8988T (cell line): ENCODE results near the gene UBP1.
"Not testable (repeated sequence)": the region's sequence is repeated elsewhere in the genome, so short reads cannot be mapped to it uniquely, and the experiment has no call there.

Experiments
- DNase-seq: peaks from one replicate; pipeline ENCODE4 v3.0.0; 2011

UBP1 gene

DNA sequence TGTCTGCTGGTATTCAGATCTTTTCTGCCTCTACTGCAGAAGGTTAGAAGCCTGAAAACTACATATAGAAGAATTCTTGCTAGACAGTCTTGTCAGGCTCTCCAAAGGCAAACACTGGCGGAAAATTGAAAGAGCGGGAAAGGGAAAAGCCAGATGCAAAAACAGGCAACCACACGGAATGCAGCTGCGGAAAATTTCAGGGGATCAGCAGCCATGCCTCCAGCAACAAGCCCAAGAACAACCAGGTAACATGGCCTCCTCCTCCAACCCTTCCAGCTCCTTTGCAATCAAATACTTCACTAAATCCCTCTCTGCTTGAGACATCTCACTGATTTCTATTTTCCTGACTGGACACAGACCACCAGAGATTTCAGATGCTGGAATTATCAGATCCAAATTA is 9.6 kb downstream of the UBP1 start:
- no peak for DNase-seq

DNA sequence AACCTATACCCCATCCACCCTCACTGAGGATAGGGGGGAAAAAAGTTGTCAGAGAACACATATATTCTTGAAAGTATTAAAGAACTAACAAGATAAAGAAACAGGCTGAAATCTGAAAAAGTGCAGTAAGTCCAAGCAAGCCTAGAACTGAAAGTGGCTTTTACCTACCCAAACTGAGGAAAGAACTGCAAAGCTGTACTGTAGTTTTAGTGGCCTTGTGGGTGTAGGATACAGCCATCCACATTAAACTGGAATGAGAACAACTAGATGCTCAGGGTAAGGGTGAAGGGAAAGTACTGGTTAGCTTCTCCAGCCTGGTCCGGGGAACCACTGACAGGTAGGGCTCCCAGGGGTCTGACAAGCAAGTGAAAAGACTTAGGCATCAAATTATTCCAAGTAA is 10.1 kb downstream of the UBP1 start:
- no peak for DNase-seq

DNA sequence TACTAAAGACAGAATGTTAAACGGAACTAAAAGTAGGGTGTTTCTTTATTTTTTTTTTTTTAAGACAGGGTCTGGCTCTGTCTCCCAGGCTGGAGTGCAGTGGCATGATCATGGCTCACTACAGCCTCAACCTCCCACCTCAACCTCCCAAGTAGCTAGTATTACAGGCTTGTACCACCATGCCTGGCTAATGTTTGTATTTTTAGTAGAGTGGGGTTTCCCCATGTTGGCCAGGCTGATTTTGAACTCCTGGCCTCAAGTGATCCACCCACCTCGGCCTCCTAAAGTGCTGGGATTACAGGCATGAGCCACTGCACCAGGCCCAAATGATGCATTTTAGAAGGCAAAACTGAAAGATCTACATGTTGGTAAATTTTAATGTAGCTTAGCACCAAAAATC is 10.9 kb downstream of the UBP1 start:
- DNase-seq: not testable (repeated sequence)

DNA sequence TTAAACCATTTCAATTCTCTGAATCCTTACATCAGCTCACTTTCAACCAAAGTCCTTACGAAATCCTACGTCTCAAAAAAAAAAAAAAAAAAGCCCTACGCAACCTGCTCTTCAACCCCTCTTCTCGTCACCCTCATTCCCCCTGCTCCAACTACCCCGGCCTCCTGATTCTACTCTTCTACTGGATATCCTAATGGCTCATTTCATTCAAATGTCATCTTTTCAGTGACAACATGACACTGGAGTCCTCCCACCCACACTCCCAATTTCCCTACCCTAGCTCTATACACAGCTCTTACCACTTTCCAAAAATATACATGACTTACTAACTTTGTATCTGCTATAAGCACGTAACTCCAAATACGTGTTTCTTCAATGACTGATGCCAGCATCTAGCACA is 11.5 kb downstream of the UBP1 start:
- DNase-seq: no peak

DNA sequence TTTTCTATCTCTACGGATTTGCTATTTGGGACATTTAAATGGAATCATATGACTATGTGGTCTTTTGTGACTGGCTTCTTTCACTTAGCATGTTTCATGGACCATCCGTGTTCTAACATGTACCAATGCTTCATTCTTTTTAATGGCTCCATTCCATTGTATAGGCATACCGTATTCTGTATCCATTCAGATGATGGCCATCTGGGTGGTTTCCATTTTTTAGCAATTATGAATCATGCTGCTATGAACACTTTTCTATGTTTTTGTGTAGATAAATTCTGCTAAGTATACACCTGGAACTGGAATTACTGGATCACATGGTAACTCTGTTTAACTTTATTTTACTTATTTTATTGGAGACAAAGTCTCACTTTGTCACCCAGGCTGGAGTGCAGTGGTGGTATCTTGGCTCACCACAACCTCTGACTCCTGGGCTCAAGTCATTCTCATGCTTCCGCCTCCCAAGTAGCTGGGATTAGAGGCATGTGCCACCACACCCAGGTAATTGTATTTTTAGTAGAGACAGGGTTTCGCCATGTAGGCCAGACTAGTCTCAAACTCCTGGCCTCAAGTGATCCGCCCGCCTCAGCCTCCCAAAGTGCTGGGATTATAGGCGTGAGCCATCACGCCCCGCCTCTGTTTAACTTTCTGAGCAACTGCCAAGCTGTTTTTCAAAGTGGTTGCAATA is 13.4 kb downstream of the UBP1 start:
- DNase-seq: no peak

DNA sequence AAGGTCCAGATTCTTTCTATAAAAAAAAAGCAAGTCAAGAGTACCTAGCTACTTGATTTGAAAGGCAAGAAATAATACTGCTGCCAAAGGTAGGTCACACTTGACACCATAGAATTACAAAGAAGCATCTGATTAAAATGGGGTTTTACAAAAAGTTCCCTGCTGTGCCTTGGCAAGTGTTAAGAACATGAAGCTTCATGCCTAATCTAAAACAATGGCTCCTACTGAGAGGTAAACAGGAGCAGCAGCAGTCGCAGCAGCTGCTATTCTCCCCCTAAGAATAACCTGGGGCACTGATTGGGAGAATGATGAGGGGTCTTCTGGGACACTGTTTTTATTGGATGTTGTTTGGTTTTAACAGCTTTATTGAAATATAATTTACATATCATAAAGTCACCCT is 14.1 kb downstream of the UBP1 start:
- no peak for DNase-seq

DNA sequence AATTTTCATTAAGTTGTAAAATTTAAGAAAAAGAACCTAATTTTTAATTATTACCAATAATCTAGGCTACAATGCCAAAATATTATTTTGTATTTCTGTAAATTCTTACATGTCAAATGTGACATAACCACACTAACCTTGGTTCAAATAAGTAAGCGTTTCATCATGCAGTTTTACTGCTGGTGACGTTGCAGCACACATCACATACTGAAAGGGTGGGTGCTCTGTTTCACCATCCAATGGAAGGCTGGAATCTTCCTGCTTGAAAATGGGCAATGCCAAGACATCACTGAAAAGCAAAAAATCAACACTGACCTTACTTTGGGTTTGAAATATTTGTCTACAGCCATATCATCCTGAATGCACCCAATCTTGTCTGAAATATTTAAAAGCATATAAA is 14.8 kb downstream of the UBP1 start:
- DNase-seq: no peak

DNA sequence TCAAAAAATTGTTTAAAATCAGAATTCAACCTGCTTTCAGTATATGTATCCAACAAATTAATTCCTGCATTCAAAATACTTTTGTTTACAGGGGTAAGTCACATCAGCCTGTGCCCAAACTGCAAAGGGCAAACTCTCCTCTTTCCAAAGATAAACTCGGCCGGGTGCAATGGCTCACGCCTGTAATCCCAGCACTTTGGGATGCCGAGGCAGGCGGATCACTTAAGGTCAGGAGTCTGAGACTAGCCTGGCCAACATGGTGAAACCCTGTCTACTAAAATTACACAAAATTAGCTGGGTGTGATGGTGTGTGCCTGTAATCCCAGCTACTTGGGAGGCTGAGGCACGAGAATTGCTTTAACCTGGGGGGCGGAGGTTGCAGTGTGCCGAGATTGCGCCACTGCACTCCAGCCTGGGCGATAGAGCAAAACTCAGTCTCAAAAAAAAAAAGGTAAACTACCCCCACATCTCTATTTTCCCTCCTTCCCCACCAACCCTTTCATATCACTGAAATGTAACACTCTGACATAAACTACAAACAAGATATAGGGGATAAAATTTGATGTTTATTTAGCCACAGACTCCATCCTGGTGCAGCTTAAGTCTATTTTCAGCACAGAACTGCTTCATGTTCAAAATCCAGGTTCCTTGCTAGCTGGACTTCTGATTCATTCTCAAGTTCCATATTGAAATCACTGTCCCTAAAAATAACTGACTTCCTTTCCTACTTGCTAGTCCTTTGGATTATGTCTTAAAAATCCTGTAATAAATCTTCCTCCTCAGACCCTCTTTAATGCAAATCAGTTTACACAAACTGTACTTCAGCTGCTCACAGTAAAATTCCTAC is 15.4 kb downstream of the UBP1 start:
- DNase-seq: no peak

DNA sequence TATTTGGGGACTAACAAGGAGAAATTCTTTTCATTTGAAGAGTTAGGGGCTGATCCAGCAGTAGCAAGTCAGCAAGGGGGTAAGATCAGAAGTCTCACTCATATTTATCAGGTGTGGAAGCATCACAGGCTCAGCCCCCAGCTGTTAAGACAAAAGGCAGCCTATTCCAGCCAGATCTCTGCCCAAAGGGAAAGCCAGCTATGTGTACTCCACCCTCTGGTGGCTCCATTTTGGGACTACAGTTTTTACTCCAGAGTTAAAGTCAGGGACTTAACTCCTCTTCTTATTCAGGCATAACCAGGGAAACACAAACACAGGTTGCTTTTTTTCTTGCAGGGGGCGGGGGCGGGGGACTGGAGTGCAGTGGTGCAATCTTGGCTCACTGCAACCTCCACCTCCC is 19.2 kb downstream of the UBP1 start:
- DNase-seq: no peak

DNA sequence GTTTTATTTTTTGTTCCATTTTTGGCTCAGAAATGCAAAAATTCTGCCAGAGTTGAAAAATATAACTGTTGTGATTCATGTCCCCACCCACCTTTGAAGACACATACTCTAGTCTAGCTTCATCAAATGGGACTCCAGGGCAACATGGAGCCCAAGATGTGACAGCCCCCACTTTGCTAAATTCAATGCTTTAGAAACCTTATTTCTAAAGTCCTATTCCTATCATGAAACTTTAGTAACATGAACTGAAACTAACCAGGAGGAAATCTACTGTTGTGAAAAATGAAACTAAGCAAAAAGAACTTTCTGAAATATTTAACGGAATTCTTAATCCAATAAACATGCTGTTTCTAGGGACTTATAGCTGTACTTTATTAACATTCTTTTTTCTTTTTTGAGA is 20.3 kb downstream of the UBP1 start:
- no peak for DNase-seq

DNA sequence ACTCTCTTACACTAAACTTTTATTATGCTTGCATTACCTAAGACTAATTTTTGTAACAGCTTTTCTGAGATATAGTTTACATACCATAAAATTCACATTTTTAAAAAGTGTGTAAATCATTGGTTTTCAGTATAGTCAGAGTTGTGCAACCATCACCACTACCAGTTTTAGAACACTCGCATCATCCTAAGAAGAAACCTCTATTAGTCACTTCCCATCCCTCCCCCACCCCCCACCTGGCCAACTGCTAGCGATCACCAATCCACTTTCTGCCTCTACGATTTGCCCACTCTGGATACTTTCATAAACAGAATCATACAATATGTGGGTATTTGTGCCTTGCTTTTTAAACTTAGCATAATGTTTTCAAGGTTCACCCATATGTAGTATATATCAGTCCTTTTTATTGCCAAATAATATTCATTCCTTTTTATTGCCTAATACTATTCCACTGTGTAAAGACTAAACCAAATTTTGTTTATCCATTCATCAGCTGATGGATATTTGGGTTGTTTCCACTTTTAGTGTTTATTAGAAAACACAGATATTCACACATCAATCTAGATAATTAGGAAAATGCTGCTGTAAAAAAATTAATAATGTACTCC is 23.0 kb downstream of the UBP1 start:
- DNase-seq: no peak

DNA sequence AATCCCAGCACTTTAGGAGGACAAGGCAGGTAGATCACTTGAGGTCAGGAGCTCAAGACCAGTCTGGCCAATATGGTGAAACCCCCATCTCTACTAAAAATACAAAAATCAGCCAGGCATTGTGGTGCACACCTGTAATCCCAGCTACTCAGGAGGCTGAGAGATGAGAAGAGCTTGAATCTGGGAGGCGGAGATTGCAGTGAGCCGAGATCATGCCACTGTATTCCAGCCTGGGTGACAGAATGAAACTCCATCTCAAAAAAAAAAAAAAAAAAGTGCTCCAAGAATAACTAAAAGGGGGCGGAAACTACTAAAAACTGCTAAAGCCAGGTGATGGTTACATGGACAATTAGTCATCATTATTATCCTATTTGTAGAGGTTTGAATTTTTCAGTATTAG is 29.4 kb downstream of the UBP1 start:
- DNase-seq: not testable (repeated sequence)

DNA sequence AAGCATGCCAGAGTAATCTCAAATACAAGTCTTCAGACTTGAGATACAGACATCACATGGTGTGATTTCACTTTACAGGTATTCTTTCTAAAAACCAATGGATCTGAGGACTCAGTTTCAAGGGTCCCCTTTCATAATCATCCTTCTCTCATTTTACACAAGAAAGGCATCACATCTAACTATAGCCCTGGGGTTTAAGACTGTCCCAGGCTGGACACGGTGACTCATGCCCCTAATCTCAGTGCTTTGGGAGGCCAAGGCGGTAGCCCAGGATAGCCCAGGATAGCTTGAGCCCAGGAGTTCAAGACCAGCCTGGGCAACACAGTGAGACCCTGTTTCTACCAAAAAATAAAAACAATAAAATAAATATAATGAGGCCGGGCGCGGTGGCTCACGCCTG is 36.4 kb downstream of the UBP1 start:
- no peak for DNase-seq

DNA sequence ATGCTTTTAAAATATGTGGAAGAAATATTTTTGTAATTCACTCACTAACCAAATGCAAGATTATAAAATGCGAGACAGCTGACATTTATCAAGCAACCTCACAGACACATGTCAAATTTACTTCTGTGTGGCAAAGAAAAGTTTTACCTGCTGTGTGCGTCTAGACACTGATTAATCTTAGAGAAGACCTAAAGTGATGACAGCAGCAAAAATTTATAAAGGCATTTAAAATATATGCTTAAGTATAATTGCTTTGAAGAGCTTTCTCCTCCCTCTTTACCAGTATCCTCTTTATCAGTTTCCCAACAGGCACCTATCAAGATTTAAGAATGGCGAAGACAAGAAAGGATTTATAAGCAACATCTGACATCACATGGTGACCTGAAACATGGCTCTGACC is 37.3 kb downstream of the UBP1 start:
- no peak for DNase-seq

DNA sequence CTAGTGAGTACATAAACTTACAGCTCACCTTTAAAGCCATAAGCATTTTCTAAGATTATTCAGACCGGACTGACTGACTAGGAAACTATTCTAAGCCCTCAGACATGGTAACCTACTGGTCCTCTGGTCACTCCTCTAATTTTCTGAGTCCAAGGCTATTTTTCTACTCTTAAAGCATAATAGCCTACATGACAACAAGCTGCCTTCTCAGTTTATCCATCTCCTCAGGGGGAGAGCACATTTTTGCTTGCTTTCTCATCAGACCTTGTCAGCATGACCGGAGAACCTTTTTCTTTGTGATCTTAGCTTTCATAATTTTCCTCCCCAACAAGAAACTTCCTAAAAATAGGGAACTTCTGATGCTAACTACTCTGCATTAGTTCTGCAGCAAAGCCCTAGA is 38.4 kb downstream of the UBP1 start:
- DNase-seq: no peak

DNA sequence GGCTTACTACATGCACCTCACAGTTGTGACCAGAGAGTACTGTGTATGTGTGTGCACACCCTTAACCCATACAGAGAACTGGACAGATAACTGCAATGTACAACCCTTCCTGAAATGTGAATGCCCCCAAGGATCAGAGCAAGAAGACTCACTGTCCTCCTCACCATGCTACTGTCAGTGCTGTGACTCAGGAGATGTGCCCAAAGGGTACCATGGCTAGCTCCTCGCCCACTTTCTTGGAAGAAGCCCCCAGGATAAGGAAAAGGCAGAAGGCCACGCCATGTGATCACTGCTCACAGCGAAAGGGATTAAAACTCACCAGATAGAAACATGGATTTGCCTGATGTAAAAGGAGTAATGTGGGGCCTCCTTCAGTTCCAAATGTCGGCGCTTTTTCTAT is 41.8 kb downstream of the UBP1 start:
- DNase-seq: no peak

DNA sequence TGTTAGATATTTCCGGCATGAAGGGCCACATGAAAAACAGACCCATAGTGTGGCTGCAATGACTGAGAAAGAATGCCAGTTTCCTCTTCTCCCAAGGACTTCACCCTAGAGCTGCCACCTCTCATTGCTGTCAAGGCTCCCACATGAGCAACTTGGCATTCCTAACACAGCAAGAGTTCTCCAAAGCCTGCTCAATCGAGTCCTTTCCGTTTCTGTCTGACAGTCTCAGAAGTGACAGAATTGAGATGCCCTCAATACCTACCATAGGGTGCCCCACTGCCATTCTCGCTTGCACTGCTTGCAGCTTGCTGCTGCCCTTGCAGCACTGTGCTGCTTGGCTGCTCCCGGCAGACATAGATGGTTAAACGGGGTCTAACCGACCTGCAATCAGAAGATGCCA is 44.3 kb downstream of the UBP1 start:
- DNase-seq: no peak

DNA sequence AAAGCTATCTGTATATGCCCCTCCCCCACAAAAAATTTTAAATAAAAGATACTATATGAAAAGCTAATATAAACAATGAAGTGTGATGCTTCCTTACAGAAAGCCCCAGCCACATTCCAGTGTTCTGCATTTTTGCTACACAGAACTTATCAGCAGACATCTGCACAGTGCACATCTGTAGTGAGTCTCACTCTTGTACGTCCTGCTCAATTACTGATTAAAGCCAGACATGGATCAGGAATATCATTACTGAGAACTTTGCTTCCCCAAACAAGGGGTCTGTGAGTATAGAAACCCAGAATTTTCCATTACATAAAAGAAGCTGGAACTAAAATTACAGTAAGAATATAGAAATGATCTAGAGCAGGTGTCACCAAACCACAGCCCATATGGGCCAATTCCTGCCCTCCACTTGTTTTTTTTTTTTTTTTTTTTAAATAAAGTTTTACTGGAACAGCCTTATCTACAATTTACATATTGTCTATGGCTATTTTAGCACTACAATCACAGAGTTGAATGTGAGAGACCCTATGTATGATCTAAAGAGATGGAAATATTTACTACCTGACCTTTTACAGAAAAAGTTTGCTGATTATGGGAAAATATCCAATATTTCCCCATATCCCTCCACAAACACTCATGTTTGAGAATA is 45.7 kb downstream of the UBP1 start:
- DNase-seq: no peak

DNA sequence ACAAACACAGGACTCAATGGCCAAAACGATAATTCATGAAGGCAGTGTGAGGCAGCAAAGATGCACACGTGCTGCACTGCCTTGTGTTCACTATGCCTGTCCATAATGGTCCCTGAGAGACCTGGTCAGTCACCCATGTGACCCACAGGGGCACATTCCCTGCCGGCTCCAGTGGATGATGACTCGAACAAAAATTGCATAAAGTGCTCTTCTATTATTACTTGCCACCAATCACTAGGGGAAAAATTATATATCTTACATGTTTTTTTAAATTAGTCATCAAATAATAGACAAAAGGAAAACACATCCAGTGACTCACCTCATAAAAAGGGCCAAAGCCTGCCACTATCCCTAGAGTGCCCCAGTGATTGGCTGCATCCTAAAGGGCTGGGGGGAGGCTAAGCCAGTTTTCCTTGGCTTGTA is 47.5 kb downstream of the UBP1 start:
- DNase-seq: no peak

DNA sequence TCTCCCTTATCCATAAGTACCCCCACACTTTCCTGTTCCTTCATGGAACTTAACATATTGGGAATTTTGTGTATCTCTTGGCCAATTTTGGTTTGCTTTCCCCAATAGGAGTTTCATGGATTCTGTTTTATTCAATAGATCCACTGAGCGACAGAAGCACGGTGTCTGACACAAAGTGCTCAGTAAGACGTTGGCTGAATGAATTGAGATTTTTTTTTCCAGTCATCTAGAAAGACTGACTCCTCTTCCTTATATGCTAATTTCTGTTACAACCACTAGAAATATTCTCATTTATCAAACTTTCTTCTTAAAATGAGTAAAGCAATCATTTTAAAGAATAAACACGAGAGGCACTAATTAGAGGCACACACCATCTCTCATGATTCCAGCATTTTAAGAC is 48.1 kb downstream of the UBP1 start:
- DNase-seq: no peak

DNA sequence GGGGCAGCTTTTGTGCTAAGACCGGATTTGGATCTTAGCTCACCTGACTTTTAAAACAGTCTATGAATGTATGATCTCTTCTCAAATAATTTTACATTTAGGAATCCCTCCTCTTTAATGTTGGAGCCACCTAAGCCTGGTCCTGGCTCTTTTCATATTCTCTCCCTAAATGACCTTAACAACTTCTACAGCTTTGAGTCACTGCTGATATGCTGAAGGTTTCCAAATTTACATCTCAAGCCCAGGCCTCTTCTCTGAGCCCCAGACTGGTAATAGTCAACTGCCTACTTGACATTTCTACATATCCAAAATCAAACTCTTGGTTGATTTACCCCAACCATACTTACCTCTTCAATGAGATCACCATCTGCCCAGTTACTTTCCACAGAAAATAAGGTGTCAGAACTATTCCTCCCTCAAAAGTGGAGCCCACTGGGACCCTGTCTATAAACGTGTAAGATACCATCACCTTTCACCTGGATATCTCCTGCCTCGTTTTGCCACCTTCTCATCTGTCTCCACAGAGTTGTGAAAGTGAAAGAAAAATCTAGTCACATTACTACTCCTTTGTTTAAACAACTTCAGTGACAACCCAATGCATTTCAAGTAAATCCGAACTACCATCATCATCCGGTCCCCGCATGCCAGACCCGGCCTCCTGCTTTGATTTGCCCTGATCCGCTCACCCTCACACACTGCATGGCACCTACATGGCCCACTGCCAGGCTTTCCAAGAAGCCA is 48.8 kb downstream of the UBP1 start:
- no peak for DNase-seq

DNA sequence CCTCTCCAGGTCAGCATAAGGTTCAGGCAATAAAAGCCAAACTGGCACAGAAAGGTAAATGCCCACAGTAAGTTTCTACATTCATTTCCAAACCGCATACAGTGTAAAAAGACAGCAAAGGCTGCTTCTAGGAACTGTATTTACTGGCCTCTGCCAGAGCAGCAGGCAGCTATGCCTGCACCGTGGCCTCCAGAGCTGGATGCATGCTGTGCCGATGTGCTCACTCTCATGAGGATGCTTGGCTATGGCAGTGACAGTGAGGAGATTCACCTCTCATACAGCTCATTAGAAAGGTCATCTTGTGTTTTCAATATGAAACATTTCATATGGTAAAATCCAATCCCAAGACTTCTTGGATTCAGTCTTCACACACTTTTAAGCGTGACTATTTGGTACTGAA is 50.3 kb downstream of the UBP1 start:
- no peak for DNase-seq
